Mesodermal cell (in vitro differentiated cells): ENCODE data around the gene SLC13A2.

ENCODE experiments used
- H3K27ac ChIP-seq: 2 replicates; pipeline ENCODE4 v1.7.0; 2013; ENCODE audit warnings: mild to moderate bottlenecking, low read depth, low read length, moderate library complexity; ENCODE audit not compliant: severe bottlenecking
- H3K36me3 ChIP-seq: 2 replicates; pipeline ENCODE4 v1.7.1; 2013; ENCODE audit warnings: mild to moderate bottlenecking, low read length, moderate library complexity; ENCODE audit not compliant: control insufficient read depth, insufficient read depth
- H3K4me1 ChIP-seq: one replicate; pipeline ENCODE4 v1.7.1; 2013; ENCODE audit warnings: mild to moderate bottlenecking, low read length; ENCODE audit not compliant: insufficient read depth, control insufficient read depth, poor library complexity, severe bottlenecking
- H3K4me3 ChIP-seq: 2 replicates; pipeline ENCODE4 v1.7.0; 2013; ENCODE audit warnings: low read length, control low read depth, mild to moderate bottlenecking; ENCODE audit not compliant: insufficient read depth, poor library complexity, severe bottlenecking; ENCODE audit errors: extremely low read depth
- H3K9me3 ChIP-seq: 2 replicates; pipeline ENCODE4 v1.7.1; 2013; ENCODE audit warnings: mild to moderate bottlenecking, low read length, moderate library complexity; ENCODE audit not compliant: control insufficient read depth
- WGBS, 2 experiments: methylation state at CpG; one replicate each; pipeline ENCODE4 v1.1.5; 2013; ENCODE audit warnings: missing lambda C conversion rate in 2 of 2; ENCODE audit not compliant: insufficient coverage in 2 of 2; 5-methylcytosine and 5-hydroxymethylcytosine counted together

The SLC13A2 gene

GRCh38 chr17:28470914-28471366, 2.5 kb upstream of the SLC13A2 start:
- no peaks in the 10 kb centered on the region for H3K9me3 ChIP-seq
- peaks cover 13% of the 10 kb centered on the region for H3K4me1 ChIP-seq
- no peak overlapping the region for H3K4me3 ChIP-seq
- H3K27ac ChIP-seq: no peak overlapping the region
- WGBS, 2 experiments: 83 to 95% methylated on average over 2 of the region's 3 CpGs
- H3K36me3 ChIP-seq: no peaks in the 10 kb centered on the region

GRCh38 chr17:28471531-28472342, 1.7 kb upstream of the SLC13A2 start:
- Histone ChIP-seq H3K27ac (no peak overlapping the region), H3K4me3 (no peak overlapping the region), H3K9me3 (no peaks in the 10 kb centered on the region), H3K4me1 (peaks cover 12% of the 10 kb centered on the region), H3K36me3 (no peaks in the 10 kb centered on the region)
- WGBS, 2 experiments: 81 to 90% methylated on average over 12 to 14 of the region's 15 CpGs

- 79 to 94% methylated on average over 3 to 5 of the region's 7 CpGs for WGBS, 2 experiments
- H3K27ac ChIP-seq: no peak overlapping the region
- no peaks in the 10 kb centered on the region for H3K36me3 ChIP-seq
- no peak overlapping the region for H3K4me3 ChIP-seq
- H3K4me1 ChIP-seq: peaks cover 12% of the 10 kb centered on the region
- no peaks in the 10 kb centered on the region for H3K9me3 ChIP-seq
Observed at GRCh38 chr17:28472871-28473497, 460 bp upstream of the SLC13A2 start.

GRCh38 chr17:28474111-28474531, 677 bp downstream of the SLC13A2 start:
- Histone ChIP-seq H3K9me3 (no peaks in the 10 kb centered on the region), H3K36me3 (no peaks in the 10 kb centered on the region), H3K4me3 (no peak overlapping the region), H3K4me1 (peaks cover 12% of the 10 kb centered on the region), H3K27ac (no peak overlapping the region)
- 92 to 96% methylated on average over 2 to 4 of the region's 7 CpGs for WGBS, 2 experiments

GRCh38 chr17:28475151-28475900, 1.9 kb downstream of the SLC13A2 start:
- H3K36me3 ChIP-seq: no peaks in the 10 kb centered on the region
- no peak overlapping the region for H3K27ac ChIP-seq
- no peaks in the 10 kb centered on the region for H3K9me3 ChIP-seq
- WGBS, 2 experiments: 90 to 95% methylated on average over 9 of the region's 9 CpGs
- peaks cover 12% of the 10 kb centered on the region for H3K4me1 ChIP-seq
- H3K4me3 ChIP-seq: no peak overlapping the region

GRCh38 chr17:28476076-28476865, 2.8 kb downstream of the SLC13A2 start:
- Histone ChIP-seq H3K4me1 (peaks cover 4% of the 10 kb centered on the region), H3K9me3 (no peaks in the 10 kb centered on the region), H3K27ac (no peak overlapping the region), H3K36me3 (no peaks in the 10 kb centered on the region), H3K4me3 (no peak overlapping the region)
- 85 to 88% methylated on average over 10 to 11 of the region's 11 CpGs for WGBS, 2 experiments

- H3K36me3 ChIP-seq: no peaks in the 10 kb centered on the region
- H3K4me3 ChIP-seq: no peak overlapping the region
- no peak overlapping the region for H3K27ac ChIP-seq
- WGBS, 2 experiments: 83 to 100% methylated on average over 2 to 3 of the region's 7 CpGs
- peaks cover 4% of the 10 kb centered on the region for H3K4me1 ChIP-seq
- no peaks in the 10 kb centered on the region for H3K9me3 ChIP-seq
Observed at GRCh38 chr17:28477928-28478327, 4.5 kb downstream of the SLC13A2 start.

- Histone ChIP-seq H3K27ac (no peak overlapping the region), H3K4me3 (no peak overlapping the region), H3K36me3 (no peaks in the 10 kb centered on the region), H3K9me3 (no peaks in the 10 kb centered on the region), H3K4me1 (peaks cover 4% of the 10 kb centered on the region)
- WGBS, 2 experiments: 76 to 94% methylated on average over 2 of the region's 3 CpGs
Observed at GRCh38 chr17:28478712-28479615, 5.5 kb downstream of the SLC13A2 start.

- no peaks in the 10 kb centered on the region for H3K9me3 ChIP-seq
- no peak overlapping the region for H3K27ac ChIP-seq
- WGBS, 2 experiments: 93 to 94% methylated on average over 4 to 5 of the region's 5 CpGs
- H3K4me1 ChIP-seq: peaks cover 4% of the 10 kb centered on the region
- H3K36me3 ChIP-seq: no peaks in the 10 kb centered on the region
- H3K4me3 ChIP-seq: no peak overlapping the region
Observed at GRCh38 chr17:28480278-28480677, 6.8 kb downstream of the SLC13A2 start.
